GM12878 (cell line): ENCODE data around the gene RRAGD. TPM values are rescaled to one million over a fixed set of nuclear protein-coding genes. Genes with fewer than 3 reads are reported as not detected.

Experiments used
- BACH1 ChIP-seq: fragments of 450-650 bp; IDR thresholded peaks from 2 replicates; pipeline ENCODE4 v1.6.1; 2017; ENCODE audit warnings: mild to moderate bottlenecking, borderline replicate concordance
- CEBPB ChIP-seq, 2 experiments: fragments of 150-350 bp in 1 of 2; IDR thresholded peaks; 2 replicates each; pipeline ENCODE4 v1.6.1; 2012 to 2014; ENCODE audit warnings: low read depth in 2 of 2, low read length in 2 of 2, borderline replicate concordance in 1 of 2, inconsistent platforms in 1 of 2
- CREM ChIP-seq: IDR thresholded peaks from 2 replicates; pipeline ENCODE4 v1.6.1; 2014; ENCODE audit warnings: antibody characterized with exemption, low read depth
- JUNB ChIP-seq: IDR thresholded peaks from 2 replicates; pipeline ENCODE4 v1.6.1; 2016; ENCODE audit warnings: antibody characterized with exemption, mild to moderate bottlenecking
- MEF2A ChIP-seq: IDR thresholded peaks from 2 replicates; pipeline ENCODE4 v1.6.1; 2011; ENCODE audit warnings: low read depth, mild to moderate bottlenecking, low read length, moderate library complexity; ENCODE audit not compliant: insufficient read depth
- MEF2B ChIP-seq: fragments of 450-650 bp; IDR thresholded peaks from 2 replicates; pipeline ENCODE4 v1.6.1; 2018; ENCODE audit warnings: mild to moderate bottlenecking, moderate library complexity; ENCODE audit not compliant: partially characterized antibody, poor library complexity, severe bottlenecking
- NFIC ChIP-seq: IDR thresholded peaks from 2 replicates; pipeline ENCODE4 v1.6.1; 2012; ENCODE audit warnings: low read depth, mild to moderate bottlenecking, inconsistent platforms, low read length, moderate library complexity
- NFXL1 ChIP-seq: fragments of 450-650 bp; IDR thresholded peaks from 2 replicates; pipeline ENCODE4 v1.6.1; 2017; ENCODE audit warnings: antibody characterized with exemption, mild to moderate bottlenecking, borderline replicate concordance
- PAX8 ChIP-seq: fragments of 450-650 bp; IDR thresholded peaks from 2 replicates; pipeline ENCODE4 v1.6.1; 2017; ENCODE audit warnings: mild to moderate bottlenecking, moderate library complexity
- PML ChIP-seq: IDR thresholded peaks from 2 replicates; pipeline ENCODE4 v1.6.1; 2012; ENCODE audit warnings: low read length, inconsistent platforms
- SPI1 ChIP-seq: IDR thresholded peaks from 2 replicates; pipeline ENCODE4 v1.6.1; 2011; ENCODE audit warnings: low read depth, mild to moderate bottlenecking, low read length, moderate library complexity, borderline replicate concordance; ENCODE audit not compliant: insufficient read depth
- SREBF1 ChIP-seq: IDR thresholded peaks from 2 replicates; pipeline ENCODE4 v1.6.1; 2012; ENCODE audit warnings: mild to moderate bottlenecking, low read length
- polyA plus RNA-seq, 11 experiments: library from polyadenylated mRNA; depleted of rRNA in 4 of 11; unstranded in 6 of 11; stranded (reverse) in 5 of 11; fragments of >200 nt; fragmentation: Nextera tagmentation in 4 of 11; fragmentation: Illumina TruSeq in 1 of 11; extraction: Ambion mirVana in 4 of 11; extraction: Trizol in 1 of 11; gene quantifications; 1 replicate in 1 of 11; 2 replicates in 10 of 11; pipeline versions ENCODE4 v1.2.1 to v1.2.3, GENCODE V29; 2011 to 2016; ENCODE audit warnings: inconsistent platforms in 2 of 11, missing spikeins in 2 of 11, low read depth in 1 of 11
- total RNA-seq, 4 experiments: library from RNA; depleted of rRNA in 3 of 4; stranded (reverse); fragments of >200 nt in 3 of 4; fragmentation: Illumina TruSeq in 1 of 4; extraction: Trizol in 1 of 4; gene quantifications; 2 replicates each; pipeline versions ENCODE4 v1.2.1 to v1.2.3, GENCODE V29; 2013 to 2021
- TF ChIP-seq, protein P1 (sequence below): IDR thresholded peaks from 2 replicates; pipeline ENCODE4 v1.6.1; 2011; ENCODE audit warnings: low read depth, low read length, improper control_type of control experiment, borderline replicate concordance
- TF ChIP-seq, protein P2 (sequence below): fragments of 150-350 bp; IDR thresholded peaks from 2 replicates; pipeline ENCODE4 v1.6.1; 2014; ENCODE audit warnings: mild to moderate bottlenecking, low read depth, low read length
- TF ChIP-seq, protein P3 (sequence below): IDR thresholded peaks from 2 replicates; pipeline ENCODE4 v1.6.1; 2011; ENCODE audit warnings: borderline replicate concordance, low read depth, mild to moderate bottlenecking, moderate library complexity, low read length; ENCODE audit not compliant: insufficient read depth, poor library complexity, severe bottlenecking
- TF ChIP-seq, protein P4 (sequence below): fragments of 450-650 bp; IDR thresholded peaks from 2 replicates; pipeline ENCODE4 v1.6.1; 2014; ENCODE audit warnings: mild to moderate bottlenecking
- TF ChIP-seq, protein P5 (sequence below), 3 experiments: IDR thresholded peaks in 2 of 3; conservative IDR thresholded peaks in 1 of 3; 2 replicates each; pipeline ENCODE4 v1.5.1; 2011; ENCODE audit warnings: low read depth in 3 of 3, low read length in 3 of 3, mild to moderate bottlenecking in 3 of 3, control low read depth in 2 of 3, moderate library complexity in 2 of 3, inconsistent platforms in 1 of 3, mixed read lengths in 1 of 3; ENCODE audit not compliant: control insufficient read depth in 2 of 3, insufficient read depth in 1 of 3; ENCODE audit errors: extremely low read depth in 1 of 3
- TF ChIP-seq, protein P6 (sequence below): fragments of 450-650 bp; IDR thresholded peaks from 2 replicates; pipeline ENCODE4 v1.6.1; 2017; ENCODE audit warnings: antibody characterized with exemption, mild to moderate bottlenecking, moderate library complexity

The RRAGD gene
- total and polyA plus RNA-seq, 10 of the 15 experiments (the other 5 are each of a cell fraction or from before 2014, with no cell fraction given), result 4.6 to 17.4 (median 8.5) TPM

DNA sequence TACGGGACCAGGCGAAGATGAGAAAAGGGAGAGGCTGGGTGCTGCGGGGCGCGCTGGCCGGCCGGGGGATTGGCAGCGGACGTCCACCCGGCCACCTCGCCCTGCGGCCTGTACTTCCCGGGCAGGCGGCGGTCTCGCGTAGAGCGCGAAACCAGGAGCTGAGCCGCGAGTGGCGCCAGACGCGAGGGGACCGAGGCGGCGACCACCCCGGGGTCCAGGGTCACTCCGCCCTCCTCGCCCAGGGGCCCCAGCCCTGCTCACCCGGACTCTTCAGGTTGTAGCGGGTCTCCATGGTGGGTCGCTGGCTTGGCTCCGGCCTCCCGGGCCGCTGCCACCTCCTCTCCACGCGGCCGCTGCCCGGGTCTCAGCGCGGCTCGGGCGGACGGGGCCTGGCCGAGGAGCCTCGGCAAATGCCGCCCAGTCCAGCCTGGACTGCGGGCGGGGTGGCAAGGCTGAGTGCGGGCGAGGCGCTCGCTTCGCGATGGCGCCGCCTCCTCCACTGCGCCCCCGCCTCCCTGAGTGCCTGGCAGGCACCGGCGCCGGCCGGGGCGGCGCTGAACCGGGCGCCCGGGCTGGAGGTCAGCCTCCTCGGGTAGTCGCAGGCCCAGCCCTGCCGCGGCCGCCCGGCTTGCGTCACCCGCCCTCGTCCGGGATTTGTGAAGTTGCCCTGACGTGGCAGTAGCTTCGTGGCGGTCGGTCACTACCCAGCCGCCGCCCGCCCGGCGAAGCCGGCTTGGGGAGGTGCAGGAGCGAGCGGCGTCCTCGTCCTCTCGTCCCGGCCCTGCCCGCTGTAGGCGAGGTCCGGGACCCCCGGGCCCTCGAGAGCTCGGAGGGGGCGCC lies 59.6 kb downstream of the RRAGD start, which contains the start of gene UBE2J1 (continued):
- TF ChIP-seq, protein P1, sequence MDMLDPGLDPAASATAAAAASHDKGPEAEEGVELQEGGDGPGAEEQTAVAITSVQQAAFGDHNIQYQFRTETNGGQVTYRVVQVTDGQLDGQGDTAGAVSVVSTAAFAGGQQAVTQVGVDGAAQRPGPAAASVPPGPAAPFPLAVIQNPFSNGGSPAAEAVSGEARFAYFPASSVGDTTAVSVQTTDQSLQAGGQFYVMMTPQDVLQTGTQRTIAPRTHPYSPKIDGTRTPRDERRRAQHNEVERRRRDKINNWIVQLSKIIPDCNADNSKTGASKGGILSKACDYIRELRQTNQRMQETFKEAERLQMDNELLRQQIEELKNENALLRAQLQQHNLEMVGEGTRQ, result no peak
- TF ChIP-seq, protein P2, sequence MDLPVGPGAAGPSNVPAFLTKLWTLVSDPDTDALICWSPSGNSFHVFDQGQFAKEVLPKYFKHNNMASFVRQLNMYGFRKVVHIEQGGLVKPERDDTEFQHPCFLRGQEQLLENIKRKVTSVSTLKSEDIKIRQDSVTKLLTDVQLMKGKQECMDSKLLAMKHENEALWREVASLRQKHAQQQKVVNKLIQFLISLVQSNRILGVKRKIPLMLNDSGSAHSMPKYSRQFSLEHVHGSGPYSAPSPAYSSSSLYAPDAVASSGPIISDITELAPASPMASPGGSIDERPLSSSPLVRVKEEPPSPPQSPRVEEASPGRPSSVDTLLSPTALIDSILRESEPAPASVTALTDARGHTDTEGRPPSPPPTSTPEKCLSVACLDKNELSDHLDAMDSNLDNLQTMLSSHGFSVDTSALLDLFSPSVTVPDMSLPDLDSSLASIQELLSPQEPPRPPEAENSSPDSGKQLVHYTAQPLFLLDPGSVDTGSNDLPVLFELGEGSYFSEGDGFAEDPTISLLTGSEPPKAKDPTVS, result no peak
- TF ChIP-seq, protein P3, sequence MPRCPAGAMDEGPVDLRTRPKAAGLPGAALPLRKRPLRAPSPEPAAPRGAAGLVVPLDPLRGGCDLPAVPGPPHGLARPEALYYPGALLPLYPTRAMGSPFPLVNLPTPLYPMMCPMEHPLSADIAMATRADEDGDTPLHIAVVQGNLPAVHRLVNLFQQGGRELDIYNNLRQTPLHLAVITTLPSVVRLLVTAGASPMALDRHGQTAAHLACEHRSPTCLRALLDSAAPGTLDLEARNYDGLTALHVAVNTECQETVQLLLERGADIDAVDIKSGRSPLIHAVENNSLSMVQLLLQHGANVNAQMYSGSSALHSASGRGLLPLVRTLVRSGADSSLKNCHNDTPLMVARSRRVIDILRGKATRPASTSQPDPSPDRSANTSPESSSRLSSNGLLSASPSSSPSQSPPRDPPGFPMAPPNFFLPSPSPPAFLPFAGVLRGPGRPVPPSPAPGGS, result no peak
- TF ChIP-seq BACH1, result peak; percentile 76; the same call in 1 of the 2 replicates
- TF ChIP-seq PML, result peak; percentile 86
- TF ChIP-seq MEF2A, result no peak
- TF ChIP-seq MEF2B, result no peak
- TF ChIP-seq CREM, result peak; percentile 76
- TF ChIP-seq, protein P4, sequence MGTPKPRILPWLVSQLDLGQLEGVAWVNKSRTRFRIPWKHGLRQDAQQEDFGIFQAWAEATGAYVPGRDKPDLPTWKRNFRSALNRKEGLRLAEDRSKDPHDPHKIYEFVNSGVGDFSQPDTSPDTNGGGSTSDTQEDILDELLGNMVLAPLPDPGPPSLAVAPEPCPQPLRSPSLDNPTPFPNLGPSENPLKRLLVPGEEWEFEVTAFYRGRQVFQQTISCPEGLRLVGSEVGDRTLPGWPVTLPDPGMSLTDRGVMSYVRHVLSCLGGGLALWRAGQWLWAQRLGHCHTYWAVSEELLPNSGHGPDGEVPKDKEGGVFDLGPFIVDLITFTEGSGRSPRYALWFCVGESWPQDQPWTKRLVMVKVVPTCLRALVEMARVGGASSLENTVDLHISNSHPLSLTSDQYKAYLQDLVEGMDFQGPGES, result no peak
- no peak for TF ChIP-seq PAX8
- no peak for TF ChIP-seq CEBPB (IDR thresholded peaks at IDR 0.05; ENCODE audit: borderline replicate concordance in 1 of 2, low read depth in 2 of 2, low read length in 2 of 2)
- no peak for TF ChIP-seq JUNB
- TF ChIP-seq, protein P5, sequence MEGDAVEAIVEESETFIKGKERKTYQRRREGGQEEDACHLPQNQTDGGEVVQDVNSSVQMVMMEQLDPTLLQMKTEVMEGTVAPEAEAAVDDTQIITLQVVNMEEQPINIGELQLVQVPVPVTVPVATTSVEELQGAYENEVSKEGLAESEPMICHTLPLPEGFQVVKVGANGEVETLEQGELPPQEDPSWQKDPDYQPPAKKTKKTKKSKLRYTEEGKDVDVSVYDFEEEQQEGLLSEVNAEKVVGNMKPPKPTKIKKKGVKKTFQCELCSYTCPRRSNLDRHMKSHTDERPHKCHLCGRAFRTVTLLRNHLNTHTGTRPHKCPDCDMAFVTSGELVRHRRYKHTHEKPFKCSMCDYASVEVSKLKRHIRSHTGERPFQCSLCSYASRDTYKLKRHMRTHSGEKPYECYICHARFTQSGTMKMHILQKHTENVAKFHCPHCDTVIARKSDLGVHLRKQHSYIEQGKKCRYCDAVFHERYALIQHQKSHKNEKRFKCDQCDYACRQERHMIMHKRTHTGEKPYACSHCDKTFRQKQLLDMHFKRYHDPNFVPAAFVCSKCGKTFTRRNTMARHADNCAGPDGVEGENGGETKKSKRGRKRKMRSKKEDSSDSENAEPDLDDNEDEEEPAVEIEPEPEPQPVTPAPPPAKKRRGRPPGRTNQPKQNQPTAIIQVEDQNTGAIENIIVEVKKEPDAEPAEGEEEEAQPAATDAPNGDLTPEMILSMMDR (IDR thresholded peaks at IDR 0.05 in 2 of 3, conservative IDR thresholded peaks at IDR 0.05 in 1 of 3; ENCODE audit: control insufficient read depth in 2 of 3, extremely low read depth in 1 of 3, insufficient read depth in 1 of 3, low read depth in 3 of 3, low read length in 3 of 3), result no peak
- no peak for TF ChIP-seq NFIC
- TF ChIP-seq, protein P6, sequence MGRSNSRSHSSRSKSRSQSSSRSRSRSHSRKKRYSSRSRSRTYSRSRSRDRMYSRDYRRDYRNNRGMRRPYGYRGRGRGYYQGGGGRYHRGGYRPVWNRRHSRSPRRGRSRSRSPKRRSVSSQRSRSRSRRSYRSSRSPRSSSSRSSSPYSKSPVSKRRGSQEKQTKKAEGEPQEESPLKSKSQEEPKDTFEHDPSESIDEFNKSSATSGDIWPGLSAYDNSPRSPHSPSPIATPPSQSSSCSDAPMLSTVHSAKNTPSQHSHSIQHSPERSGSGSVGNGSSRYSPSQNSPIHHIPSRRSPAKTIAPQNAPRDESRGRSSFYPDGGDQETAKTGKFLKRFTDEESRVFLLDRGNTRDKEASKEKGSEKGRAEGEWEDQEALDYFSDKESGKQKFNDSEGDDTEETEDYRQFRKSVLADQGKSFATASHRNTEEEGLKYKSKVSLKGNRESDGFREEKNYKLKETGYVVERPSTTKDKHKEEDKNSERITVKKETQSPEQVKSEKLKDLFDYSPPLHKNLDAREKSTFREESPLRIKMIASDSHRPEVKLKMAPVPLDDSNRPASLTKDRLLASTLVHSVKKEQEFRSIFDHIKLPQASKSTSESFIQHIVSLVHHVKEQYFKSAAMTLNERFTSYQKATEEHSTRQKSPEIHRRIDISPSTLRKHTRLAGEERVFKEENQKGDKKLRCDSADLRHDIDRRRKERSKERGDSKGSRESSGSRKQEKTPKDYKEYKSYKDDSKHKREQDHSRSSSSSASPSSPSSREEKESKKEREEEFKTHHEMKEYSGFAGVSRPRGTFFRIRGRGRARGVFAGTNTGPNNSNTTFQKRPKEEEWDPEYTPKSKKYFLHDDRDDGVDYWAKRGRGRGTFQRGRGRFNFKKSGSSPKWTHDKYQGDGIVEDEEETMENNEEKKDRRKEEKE, result no peak
- no peak for TF ChIP-seq SREBF1
- no peak for TF ChIP-seq SPI1
- no peak for TF ChIP-seq NFXL1
